ENCODE measurements around the gene NELL1. TPM values are rescaled to one million over a fixed set of nuclear protein-coding genes. Genes with fewer than 3 reads are reported as not detected.

NELL1 gene
- total and polyA plus RNA-seq, 7 donors = 0.01 TPM; not detected in 6

DNA sequence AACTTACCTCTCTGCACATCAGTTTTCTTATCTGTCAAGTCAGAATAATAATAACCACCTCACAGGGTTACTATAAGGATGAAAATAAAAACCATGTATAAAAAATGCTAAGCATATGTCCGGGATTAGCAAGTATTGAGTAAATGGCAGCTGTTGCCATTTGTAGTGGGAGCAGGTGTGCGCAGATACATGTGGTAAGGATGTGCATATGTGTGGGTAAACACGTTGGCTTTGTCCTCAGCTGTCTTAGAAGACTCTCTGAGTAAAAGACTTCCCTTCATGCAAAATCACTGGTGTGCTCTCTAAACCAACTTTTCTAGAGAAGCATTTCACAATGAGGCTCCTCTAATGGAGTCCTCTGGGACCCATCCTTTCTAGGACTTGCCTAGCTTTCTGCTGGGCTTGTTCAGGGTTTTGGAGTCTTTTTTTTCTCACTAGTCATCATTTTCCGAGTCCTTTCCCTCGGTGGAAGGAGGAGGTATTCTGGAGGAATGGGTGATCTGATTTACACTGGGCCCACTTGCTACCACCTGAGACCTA lies 62.4 kb downstream of the NELL1 start:
- ATAC-seq (no peak), DNase-seq (no peak)
- H3K27me3 ChIP-seq (ENCODE audit: insufficient read depth in 3 of 3, low read length in 2 of 3) = no peaks in the 10 kb centered on the region
- intact Hi-C loops (cut with DNase I) = no loop called here
- WGBS, 3 donors = 53 to 65% (median 58%) methylated on average over 5 of the region's 5 CpGs
- no peaks in the 10 kb centered on the region for H3K36me3 ChIP-seq (ENCODE audit: insufficient read depth in 1 of 2, low read depth in 1 of 2)
- H3K4me3 ChIP-seq = no peak overlapping the region
- no peaks in the 10 kb centered on the region for H3K9me3 ChIP-seq
- H3K27ac ChIP-seq = no peak overlapping the region
- TF ChIP-seq, protein P1, sequence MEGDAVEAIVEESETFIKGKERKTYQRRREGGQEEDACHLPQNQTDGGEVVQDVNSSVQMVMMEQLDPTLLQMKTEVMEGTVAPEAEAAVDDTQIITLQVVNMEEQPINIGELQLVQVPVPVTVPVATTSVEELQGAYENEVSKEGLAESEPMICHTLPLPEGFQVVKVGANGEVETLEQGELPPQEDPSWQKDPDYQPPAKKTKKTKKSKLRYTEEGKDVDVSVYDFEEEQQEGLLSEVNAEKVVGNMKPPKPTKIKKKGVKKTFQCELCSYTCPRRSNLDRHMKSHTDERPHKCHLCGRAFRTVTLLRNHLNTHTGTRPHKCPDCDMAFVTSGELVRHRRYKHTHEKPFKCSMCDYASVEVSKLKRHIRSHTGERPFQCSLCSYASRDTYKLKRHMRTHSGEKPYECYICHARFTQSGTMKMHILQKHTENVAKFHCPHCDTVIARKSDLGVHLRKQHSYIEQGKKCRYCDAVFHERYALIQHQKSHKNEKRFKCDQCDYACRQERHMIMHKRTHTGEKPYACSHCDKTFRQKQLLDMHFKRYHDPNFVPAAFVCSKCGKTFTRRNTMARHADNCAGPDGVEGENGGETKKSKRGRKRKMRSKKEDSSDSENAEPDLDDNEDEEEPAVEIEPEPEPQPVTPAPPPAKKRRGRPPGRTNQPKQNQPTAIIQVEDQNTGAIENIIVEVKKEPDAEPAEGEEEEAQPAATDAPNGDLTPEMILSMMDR (IDR thresholded peaks at IDR 0.05) = no peak
- H3K4me1 ChIP-seq = no peaks in the 10 kb centered on the region

DNA sequence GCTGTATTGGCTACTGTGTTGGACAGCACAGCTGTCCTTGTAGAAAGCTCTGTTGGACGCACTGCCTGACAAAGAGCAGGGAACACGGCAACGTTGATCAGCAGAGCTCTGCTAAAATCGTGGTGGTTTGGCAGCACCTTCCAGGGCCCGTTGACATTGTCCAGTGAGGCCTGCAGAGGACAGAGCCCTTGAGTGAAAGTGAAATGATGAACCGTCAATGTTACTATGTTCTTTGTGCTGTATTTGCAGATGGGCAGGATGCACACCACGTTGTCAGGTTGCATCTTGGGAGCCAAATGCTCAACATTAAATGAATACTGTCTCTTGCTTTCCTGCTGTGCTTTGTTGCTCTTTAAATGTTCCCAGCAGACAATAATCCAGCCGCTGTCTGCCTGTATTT lies 69.7 kb downstream of the NELL1 start:
- H3K4me3 ChIP-seq = no peak overlapping the region
- DNase-seq = no peak
- WGBS, 3 donors = 49 to 55% (median 52%) methylated on average over 8 of the region's 8 CpGs
- no peaks in the 10 kb centered on the region for H3K4me1 ChIP-seq
- TF ChIP-seq, protein P1 (IDR thresholded peaks at IDR 0.05) = no peak
- intact Hi-C loops (cut with DNase I) = no loop called here
- no peak overlapping the region for H3K27ac ChIP-seq
- no peaks in the 10 kb centered on the region for H3K36me3 ChIP-seq (ENCODE audit: insufficient read depth in 1 of 2, low read depth in 1 of 2)
- no peak for ATAC-seq
- no peaks in the 10 kb centered on the region for H3K9me3 ChIP-seq
- no peaks in the 10 kb centered on the region for H3K27me3 ChIP-seq (ENCODE audit: insufficient read depth in 3 of 3, low read length in 2 of 3)

DNA sequence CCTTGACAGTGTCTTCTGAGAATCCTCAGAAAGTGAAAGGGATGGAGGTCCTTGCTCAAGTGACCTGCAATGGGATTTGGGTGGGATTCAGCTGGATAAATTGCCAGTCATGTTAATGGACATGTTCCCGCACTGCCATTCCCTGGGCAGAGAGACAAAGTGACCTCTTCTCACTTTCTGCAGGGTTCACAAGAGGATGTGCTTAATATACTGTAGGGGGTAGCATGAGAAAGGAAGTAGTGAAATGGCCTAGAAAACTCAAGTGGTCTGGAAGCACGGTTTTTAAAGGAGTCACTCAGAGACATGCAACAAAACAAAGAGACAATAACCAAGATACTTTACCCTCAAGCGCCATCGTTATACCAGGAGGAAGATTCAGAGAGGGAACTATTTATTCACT lies 70.2 kb downstream of the NELL1 start:
- intact Hi-C loops (cut with DNase I) = no loop called here
- Histone ChIP-seq H3K4me3 (no peak overlapping the region), H3K4me1 (no peaks in the 10 kb centered on the region), H3K9me3 (no peaks in the 10 kb centered on the region), H3K36me3 (ENCODE audit: insufficient read depth in 1 of 2, low read depth in 1 of 2) (no peaks in the 10 kb centered on the region), H3K27me3 (ENCODE audit: insufficient read depth in 3 of 3, low read length in 2 of 3) (no peaks in the 10 kb centered on the region), H3K27ac (no peak overlapping the region)
- ATAC-seq (no peak), DNase-seq (no peak)
- WGBS, 3 donors = 72 to 75% (median 73%) methylated on average over 4 of the region's 4 CpGs
- TF ChIP-seq, protein P1 (IDR thresholded peaks at IDR 0.05) = no peak

DNA sequence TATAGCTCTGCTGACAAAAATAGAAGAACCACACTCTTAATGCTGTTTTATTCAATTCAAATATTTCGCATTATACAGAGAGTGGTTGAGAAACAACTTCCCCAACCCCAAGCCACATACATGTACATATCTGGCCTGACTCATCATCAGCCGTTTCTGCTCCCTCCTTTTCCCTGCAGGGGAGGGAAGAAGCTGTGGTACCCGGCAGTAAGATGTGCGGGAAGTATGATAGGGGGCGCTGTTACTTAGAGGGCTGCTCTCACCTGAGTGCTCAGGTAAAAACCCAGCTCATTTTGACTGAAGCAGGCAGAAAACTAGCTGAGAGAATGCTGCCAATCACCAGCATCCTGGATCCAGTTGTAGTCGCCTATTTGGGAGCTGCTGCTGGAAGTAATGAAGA lies 85.5 kb downstream of the NELL1 start:
- WGBS, 3 donors = 14 to 15% (median 15%) methylated on average over 6 of the region's 6 CpGs
- Histone ChIP-seq H3K36me3 (ENCODE audit: insufficient read depth in 1 of 2, low read depth in 1 of 2) (no peaks in the 10 kb centered on the region), H3K27me3 (ENCODE audit: insufficient read depth in 3 of 3, low read length in 2 of 3) (no peaks in the 10 kb centered on the region), H3K27ac (no peak overlapping the region), H3K4me3 (no peak overlapping the region), H3K4me1 (no peaks in the 10 kb centered on the region), H3K9me3 (no peaks in the 10 kb centered on the region)
- no peak for ATAC-seq
- DNase-seq = no peak
- intact Hi-C loops (cut with DNase I) = no loop called here
- TF ChIP-seq, protein P1 (IDR thresholded peaks at IDR 0.05) = no peak

DNA sequence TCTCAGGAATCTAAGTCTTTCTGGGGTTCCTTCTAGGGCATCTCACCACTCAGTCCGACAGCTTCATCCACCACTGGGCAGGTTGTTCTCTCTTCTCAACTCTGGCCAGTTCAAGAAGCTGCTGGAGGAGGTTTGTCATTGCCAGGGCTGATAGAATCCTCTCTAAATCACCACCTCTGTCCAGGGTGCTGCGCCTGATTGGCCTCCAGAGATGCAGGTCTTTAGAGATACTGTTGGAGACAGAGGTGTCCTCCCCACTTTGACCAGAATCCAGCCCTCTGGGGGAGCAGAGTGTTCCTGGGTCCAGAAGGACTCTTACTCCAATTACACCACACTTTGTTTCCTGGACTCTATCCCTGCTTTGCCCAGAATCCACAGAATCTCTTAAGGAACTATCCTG lies 90.2 kb downstream of the NELL1 start:
- H3K27ac ChIP-seq = no peak overlapping the region

More for the DNA sequence above, 90.2 kb downstream of the NELL1 start:
- no peaks in the 10 kb centered on the region for H3K36me3 ChIP-seq (ENCODE audit: insufficient read depth in 1 of 2, low read depth in 1 of 2)
- 73 to 84% (median 76%) methylated on average over 2 of the region's 2 CpGs for WGBS, 3 donors
- no peaks in the 10 kb centered on the region for H3K4me1 ChIP-seq
- H3K27me3 ChIP-seq (ENCODE audit: insufficient read depth in 3 of 3, low read length in 2 of 3) = no peaks in the 10 kb centered on the region
- H3K9me3 ChIP-seq = no peaks in the 10 kb centered on the region
- DNase-seq (no peak), ATAC-seq (no peak)
- no peak overlapping the region for H3K4me3 ChIP-seq
- intact Hi-C loops (cut with DNase I) = no loop called here
- TF ChIP-seq, protein P1 (IDR thresholded peaks at IDR 0.05) = no peak

Data from psoas muscle (tissue), 8 donors.